Measurements from ENCODE around the gene IL26. TPM values are rescaled to one million over a fixed set of nuclear protein-coding genes. Genes with fewer than 3 reads are reported as not detected.

Gene IL26
- polyA plus RNA-seq, 1 donor (not counting 4 experiments of a cell fraction or from before 2014, with no cell fraction given), result not detected

DNA sequence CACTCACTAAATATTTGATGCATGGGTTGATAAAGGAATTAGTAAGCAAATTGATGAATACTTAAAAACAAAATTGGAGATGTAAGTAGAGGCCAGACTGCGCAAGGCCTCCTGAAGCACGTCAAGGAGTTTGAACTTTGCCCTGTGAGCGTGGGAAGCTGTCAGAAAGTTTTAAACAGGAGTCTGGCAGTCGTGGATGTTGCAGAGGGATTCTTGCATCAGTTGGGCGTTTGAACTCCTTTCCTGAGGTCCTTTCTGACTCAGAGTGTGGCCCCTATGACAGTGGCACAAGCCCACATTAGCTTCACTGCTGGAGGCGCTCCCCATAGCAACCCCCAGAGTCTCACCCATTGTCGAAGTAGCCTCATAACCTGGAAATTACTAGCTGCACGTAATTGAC, 45.7 kb upstream of the IL26 start:
- no peaks in the 10 kb centered on the region for H3K27me3 ChIP-seq (ENCODE audit: control insufficient read depth, extremely low read depth, insufficient read depth, low read length)
- DNase-seq (ENCODE audit: low read depth, low spot score) (no peak), FAIRE-seq (no peak)
- no peak for TF ChIP-seq EZH2 (IDR thresholded peaks at IDR 0.05; ENCODE audit: low read length)
- TF ChIP-seq, protein P1, sequence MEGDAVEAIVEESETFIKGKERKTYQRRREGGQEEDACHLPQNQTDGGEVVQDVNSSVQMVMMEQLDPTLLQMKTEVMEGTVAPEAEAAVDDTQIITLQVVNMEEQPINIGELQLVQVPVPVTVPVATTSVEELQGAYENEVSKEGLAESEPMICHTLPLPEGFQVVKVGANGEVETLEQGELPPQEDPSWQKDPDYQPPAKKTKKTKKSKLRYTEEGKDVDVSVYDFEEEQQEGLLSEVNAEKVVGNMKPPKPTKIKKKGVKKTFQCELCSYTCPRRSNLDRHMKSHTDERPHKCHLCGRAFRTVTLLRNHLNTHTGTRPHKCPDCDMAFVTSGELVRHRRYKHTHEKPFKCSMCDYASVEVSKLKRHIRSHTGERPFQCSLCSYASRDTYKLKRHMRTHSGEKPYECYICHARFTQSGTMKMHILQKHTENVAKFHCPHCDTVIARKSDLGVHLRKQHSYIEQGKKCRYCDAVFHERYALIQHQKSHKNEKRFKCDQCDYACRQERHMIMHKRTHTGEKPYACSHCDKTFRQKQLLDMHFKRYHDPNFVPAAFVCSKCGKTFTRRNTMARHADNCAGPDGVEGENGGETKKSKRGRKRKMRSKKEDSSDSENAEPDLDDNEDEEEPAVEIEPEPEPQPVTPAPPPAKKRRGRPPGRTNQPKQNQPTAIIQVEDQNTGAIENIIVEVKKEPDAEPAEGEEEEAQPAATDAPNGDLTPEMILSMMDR (optimal IDR thresholded peaks at IDR 0.05 in 1 of 3, IDR thresholded peaks at IDR 0.05 in 1 of 3, conservative IDR thresholded peaks at IDR 0.05 in 1 of 3; ENCODE audit: extremely low read depth in 1 of 3, insufficient read depth in 2 of 3, low read length in 3 of 3), result no peak
- no peaks in the 10 kb centered on the region for H3K9me1 ChIP-seq (ENCODE audit: control insufficient read depth, extremely low read depth, insufficient read depth, low read length)
- H3K4me1 ChIP-seq (ENCODE audit: control insufficient read depth, extremely low read depth, insufficient read depth, low read length), result peaks cover 4% of the 10 kb centered on the region
- H3K9me3 ChIP-seq (ENCODE audit: control insufficient read depth, low read depth, low read length), result no peaks in the 10 kb centered on the region
- dilution Hi-C loops (cut with MboI; ENCODE audit: extremely low pct_ligation_motif_present, low sequenced_read_pairs), result no loop called here
- H3K4me3 ChIP-seq (ENCODE audit: control insufficient read depth in 2 of 3, extremely low read depth in 1 of 3, insufficient read depth in 2 of 3, low read depth in 1 of 3, low read length in 3 of 3), result no peak overlapping the region
- no peaks in the 10 kb centered on the region for H3K36me3 ChIP-seq (ENCODE audit: control insufficient read depth in 2 of 2, extremely low read depth in 1 of 2, insufficient read depth in 2 of 2, low read length in 2 of 2)
- no peak overlapping the region for H3K27ac ChIP-seq (ENCODE audit: control insufficient read depth, insufficient read depth, low read length)
- no peaks in the 10 kb centered on the region for H3K79me2 ChIP-seq (ENCODE audit: control insufficient read depth, insufficient read depth, low read length)
- H3K4me2 ChIP-seq (ENCODE audit: control insufficient read depth, extremely low read depth, insufficient read depth, low read depth, low read length), result no peak overlapping the region
- H4K20me1 ChIP-seq (ENCODE audit: control insufficient read depth, extremely low read depth, insufficient read depth, low read length), result no peaks in the 10 kb centered on the region
- no peak overlapping the region for H3K9ac ChIP-seq (ENCODE audit: control insufficient read depth, extremely low read depth, insufficient read depth, low read length)
- H2AFZ ChIP-seq (ENCODE audit: control insufficient read depth, low read length), result no peak overlapping the region

DNA sequence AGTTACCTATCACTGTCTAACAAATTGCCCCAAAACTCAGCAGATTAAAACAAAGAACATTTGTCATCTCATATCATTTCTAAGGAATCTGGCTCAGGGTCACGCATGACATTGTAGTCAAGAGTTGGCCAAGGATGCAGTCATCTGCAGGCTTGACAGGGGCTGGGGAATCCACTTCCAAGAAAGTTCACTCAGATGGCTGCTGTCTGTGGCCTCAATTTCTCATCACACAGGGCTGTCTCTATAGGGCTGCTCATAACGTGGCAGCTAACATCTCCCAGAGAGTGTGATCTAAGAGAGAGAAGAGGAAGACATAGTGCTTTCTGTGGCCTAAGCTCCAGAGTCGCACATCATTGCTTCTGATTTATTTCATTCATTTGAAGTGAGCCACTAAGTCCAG, 44.7 kb upstream of the IL26 start:
- Histone ChIP-seq H3K27ac (ENCODE audit: control insufficient read depth, insufficient read depth, low read length) (no peak overlapping the region), H3K79me2 (ENCODE audit: control insufficient read depth, insufficient read depth, low read length) (no peaks in the 10 kb centered on the region), H3K9me3 (ENCODE audit: control insufficient read depth, low read depth, low read length) (no peaks in the 10 kb centered on the region), H3K9ac (ENCODE audit: control insufficient read depth, extremely low read depth, insufficient read depth, low read length) (no peak overlapping the region), H3K4me2 (ENCODE audit: control insufficient read depth, extremely low read depth, insufficient read depth, low read depth, low read length) (no peak overlapping the region), H3K4me1 (ENCODE audit: control insufficient read depth, extremely low read depth, insufficient read depth, low read length) (peaks cover 4% of the 10 kb centered on the region), H3K4me3 (ENCODE audit: control insufficient read depth in 2 of 3, extremely low read depth in 1 of 3, insufficient read depth in 2 of 3, low read depth in 1 of 3, low read length in 3 of 3) (no peak overlapping the region), H4K20me1 (ENCODE audit: control insufficient read depth, extremely low read depth, insufficient read depth, low read length) (no peaks in the 10 kb centered on the region), H3K27me3 (ENCODE audit: control insufficient read depth, extremely low read depth, insufficient read depth, low read length) (no peaks in the 10 kb centered on the region), H3K9me1 (ENCODE audit: control insufficient read depth, extremely low read depth, insufficient read depth, low read length) (no peaks in the 10 kb centered on the region), H3K36me3 (ENCODE audit: control insufficient read depth in 2 of 2, extremely low read depth in 1 of 2, insufficient read depth in 2 of 2, low read length in 2 of 2) (no peaks in the 10 kb centered on the region), H2AFZ (ENCODE audit: control insufficient read depth, low read length) (no peak overlapping the region)
- DNase-seq (ENCODE audit: low read depth, low spot score) (no peak), FAIRE-seq (no peak)
- dilution Hi-C loops (cut with MboI; ENCODE audit: extremely low pct_ligation_motif_present, low sequenced_read_pairs), result no loop called here
- TF ChIP-seq, protein P1 (optimal IDR thresholded peaks at IDR 0.05 in 1 of 3, IDR thresholded peaks at IDR 0.05 in 1 of 3, conservative IDR thresholded peaks at IDR 0.05 in 1 of 3; ENCODE audit: extremely low read depth in 1 of 3, insufficient read depth in 2 of 3, low read length in 3 of 3), result no peak
- no peak for TF ChIP-seq EZH2 (IDR thresholded peaks at IDR 0.05; ENCODE audit: low read length)
